ENCODE results near the gene MS4A10.

The MS4A10 gene

GRCh38 chr11:60785136-60785535 is at the start of gene MS4A10:
TSS of gene MS4A10 (plus strand) at chr11:60785333. CDS start at chr11:60790336, 5,003 bp downstream.
- TF ChIP-seq EZH2 (IDR thresholded peaks at IDR 0.05; ENCODE audit: borderline replicate concordance, low read depth, low read length, severe bottlenecking) = no peak
- TF ChIP-seq CTCF (IDR thresholded peaks at IDR 0.05; ENCODE audit: borderline replicate concordance, extremely low read depth, low read length, poor library complexity, severe bottlenecking) = no peak
- DNase-seq (no peak), ATAC-seq (ENCODE audit: insufficient read depth, low read depth) (no peak)
- no peaks in the 10 kb centered on the region for H3K36me3 ChIP-seq (ENCODE audit: insufficient read depth, low read length)
- no peak within 1 kb of the TSS for H3K4me3 ChIP-seq (ENCODE audit: low read depth in 1 of 2, low read length in 2 of 2)
- H3K79me2 ChIP-seq (ENCODE audit: insufficient read depth, low read length) = no peaks in the 10 kb centered on the region
- no peaks in the 10 kb centered on the region for H3K4me1 ChIP-seq (ENCODE audit: insufficient read depth, low read length)
- H3K4me2 ChIP-seq (ENCODE audit: insufficient read depth, low read length) = no peak within 1 kb of the TSS
- H3K27me3 ChIP-seq (ENCODE audit: insufficient read depth, low read length, poor library complexity) = no peaks in the 10 kb centered on the region
- no peaks in the 10 kb centered on the region for H3K9me3 ChIP-seq (ENCODE audit: insufficient read depth, low read length, severe bottlenecking)
- H2AFZ ChIP-seq (ENCODE audit: low read depth, low read length) = no peak within 1 kb of the TSS
- no peaks in the 10 kb centered on the region for H4K20me1 ChIP-seq (ENCODE audit: insufficient read depth, low read length)
- no peak within 1 kb of the TSS for H3K9ac ChIP-seq (ENCODE audit: low read depth, low read length)
- H3K27ac ChIP-seq (ENCODE audit: low read length) = no peak within 1 kb of the TSS

- Histone ChIP-seq H2AFZ (ENCODE audit: low read depth, low read length) (no peak overlapping the region), H3K4me1 (ENCODE audit: insufficient read depth, low read length) (no peaks in the 10 kb centered on the region), H3K79me2 (ENCODE audit: insufficient read depth, low read length) (no peaks in the 10 kb centered on the region), H3K27ac (ENCODE audit: low read length) (no peak overlapping the region), H3K4me2 (ENCODE audit: insufficient read depth, low read length) (no peak overlapping the region), H3K27me3 (ENCODE audit: insufficient read depth, low read length, poor library complexity) (no peaks in the 10 kb centered on the region), H3K4me3 (ENCODE audit: low read depth in 1 of 2, low read length in 2 of 2) (no peak overlapping the region), H3K9me3 (ENCODE audit: insufficient read depth, low read length, severe bottlenecking) (no peaks in the 10 kb centered on the region), H4K20me1 (ENCODE audit: insufficient read depth, low read length) (no peaks in the 10 kb centered on the region), H3K36me3 (ENCODE audit: insufficient read depth, low read length) (no peaks in the 10 kb centered on the region), H3K9ac (ENCODE audit: low read depth, low read length) (no peak overlapping the region)
- DNase-seq (no peak), ATAC-seq (ENCODE audit: insufficient read depth, low read depth) (no peak)
- TF ChIP-seq EZH2 (IDR thresholded peaks at IDR 0.05; ENCODE audit: borderline replicate concordance, low read depth, low read length, severe bottlenecking) (no peak), CTCF (IDR thresholded peaks at IDR 0.05; ENCODE audit: borderline replicate concordance, extremely low read depth, low read length, poor library complexity, severe bottlenecking) (peak; percentile 24)
Measured at GRCh38 chr11:60739114-60739513, 46.0 kb upstream of the MS4A10 start.

GRCh38 chr11:60740573-60740972 is 44.6 kb upstream of the MS4A10 start:
- no peak overlapping the region for H3K27ac ChIP-seq (ENCODE audit: low read length)
- H4K20me1 ChIP-seq (ENCODE audit: insufficient read depth, low read length) = no peaks in the 10 kb centered on the region
- no peak overlapping the region for H3K4me3 ChIP-seq (ENCODE audit: low read depth in 1 of 2, low read length in 2 of 2)
- ATAC-seq (ENCODE audit: insufficient read depth, low read depth) (no peak), DNase-seq (no peak)
- no peak overlapping the region for H2AFZ ChIP-seq (ENCODE audit: low read depth, low read length)
- no peak overlapping the region for H3K9ac ChIP-seq (ENCODE audit: low read depth, low read length)
- no peaks in the 10 kb centered on the region for H3K27me3 ChIP-seq (ENCODE audit: insufficient read depth, low read length, poor library complexity)
- H3K36me3 ChIP-seq (ENCODE audit: insufficient read depth, low read length) = no peaks in the 10 kb centered on the region
- TF ChIP-seq CTCF (IDR thresholded peaks at IDR 0.05; ENCODE audit: borderline replicate concordance, extremely low read depth, low read length, poor library complexity, severe bottlenecking) (no peak), EZH2 (IDR thresholded peaks at IDR 0.05; ENCODE audit: borderline replicate concordance, low read depth, low read length, severe bottlenecking) (no peak)
- no peaks in the 10 kb centered on the region for H3K4me1 ChIP-seq (ENCODE audit: insufficient read depth, low read length)
- H3K4me2 ChIP-seq (ENCODE audit: insufficient read depth, low read length) = no peak overlapping the region
- H3K79me2 ChIP-seq (ENCODE audit: insufficient read depth, low read length) = no peaks in the 10 kb centered on the region
- peaks cover 3% of the 10 kb centered on the region for H3K9me3 ChIP-seq (ENCODE audit: insufficient read depth, low read length, severe bottlenecking)

- Histone ChIP-seq H3K36me3 (ENCODE audit: insufficient read depth, low read length) (no peaks in the 10 kb centered on the region), H3K4me2 (ENCODE audit: insufficient read depth, low read length) (no peak overlapping the region), H3K27ac (ENCODE audit: low read length) (no peak overlapping the region), H3K9me3 (ENCODE audit: insufficient read depth, low read length, severe bottlenecking) (peaks cover 3% of the 10 kb centered on the region), H2AFZ (ENCODE audit: low read depth, low read length) (no peak overlapping the region), H3K27me3 (ENCODE audit: insufficient read depth, low read length, poor library complexity) (no peaks in the 10 kb centered on the region), H3K79me2 (ENCODE audit: insufficient read depth, low read length) (no peaks in the 10 kb centered on the region), H3K9ac (ENCODE audit: low read depth, low read length) (no peak overlapping the region), H4K20me1 (ENCODE audit: insufficient read depth, low read length) (no peaks in the 10 kb centered on the region), H3K4me1 (ENCODE audit: insufficient read depth, low read length) (no peaks in the 10 kb centered on the region), H3K4me3 (ENCODE audit: low read depth in 1 of 2, low read length in 2 of 2) (no peak overlapping the region)
- TF ChIP-seq EZH2 (IDR thresholded peaks at IDR 0.05; ENCODE audit: borderline replicate concordance, low read depth, low read length, severe bottlenecking) = no peak
- no peak for DNase-seq
- ATAC-seq (ENCODE audit: insufficient read depth, low read depth) = no peak
Measured at GRCh38 chr11:60741421-60741820, 43.7 kb upstream of the MS4A10 start.

Measured in DND-41 (cell line).